ENCODE measurements around the gene MS4A10. TPM values are rescaled to one million over a fixed set of nuclear protein-coding genes. Genes with fewer than 3 reads are reported as not detected.

Gene MS4A10
- total and polyA plus RNA-seq, 8 donors, result 0.18 TPM; not detected in 7

- no peak overlapping the region for H3K27ac ChIP-seq
- 78 to 90% (median 83%) methylated on average over 4 to 11 of the region's 11 CpGs for WGBS, 5 donors
- intact Hi-C loops (cut with DNase I; ENCODE audit: low total_unique reads), result no loop called here
- H3K36me3 ChIP-seq, result no peaks in the 10 kb centered on the region
- H3K9me3 ChIP-seq, result no peaks in the 10 kb centered on the region
- no peak for DNase-seq
- TF ChIP-seq POLR2A (IDR thresholded peaks at IDR 0.05) (no peak), POLR2AphosphoS5 (IDR thresholded peaks at IDR 0.05) (no peak), EP300 (IDR thresholded peaks at IDR 0.05) (no peak), CTCF (IDR thresholded peaks at IDR 0.05) (no peak)
- no peak overlapping the region for H3K4me3 ChIP-seq
- H3K27me3 ChIP-seq, result peaks cover 0 to 55% (median 0%) of the 10 kb centered on the region in 3 donors
- H3K4me1 ChIP-seq, result no peaks in the 10 kb centered on the region
Measured at GRCh38 chr11:60763692-60764369, 21.3 kb upstream of the MS4A10 start.

GRCh38 chr11:60764879-60765278 lies 20.3 kb upstream of the MS4A10 start:
- peaks cover 0 to 55% (median 0%) of the 10 kb centered on the region in 3 donors for H3K27me3 ChIP-seq
- no peak for TF ChIP-seq CTCF (IDR thresholded peaks at IDR 0.05)
- no peak for TF ChIP-seq EP300 (IDR thresholded peaks at IDR 0.05)
- no peak for TF ChIP-seq POLR2AphosphoS5 (IDR thresholded peaks at IDR 0.05)
- TF ChIP-seq POLR2A (IDR thresholded peaks at IDR 0.05), result no peak
- no peaks in the 10 kb centered on the region for H3K4me1 ChIP-seq
- H3K27ac ChIP-seq, result no peak overlapping the region
- DNase-seq, result no peak
- H3K4me3 ChIP-seq, result no peak overlapping the region
- intact Hi-C loops (cut with DNase I; ENCODE audit: low total_unique reads), result no loop called here
- 11 to 38% (median 32%) methylated on average over 1 of the region's 1 CpG for WGBS, 5 donors
- H3K9me3 ChIP-seq, result no peaks in the 10 kb centered on the region
- H3K36me3 ChIP-seq, result no peaks in the 10 kb centered on the region

- 84 to 93% (median 88%) methylated on average over 5 of the region's 5 CpGs for WGBS, 5 donors
- TF ChIP-seq POLR2AphosphoS5 (IDR thresholded peaks at IDR 0.05) (no peak), EP300 (IDR thresholded peaks at IDR 0.05) (no peak), CTCF (IDR thresholded peaks at IDR 0.05) (no peak), POLR2A (IDR thresholded peaks at IDR 0.05) (no peak)
Measured at GRCh38 chr11:60765355-60765754, 19.8 kb upstream of the MS4A10 start.

GRCh38 chr11:60766547-60766946 lies 18.6 kb upstream of the MS4A10 start:
- WGBS, 5 donors, result 76 to 88% (median 84%) methylated on average over 10 of the region's 10 CpGs
- no peaks in the 10 kb centered on the region for H3K9me3 ChIP-seq
- no peak for DNase-seq

More at GRCh38 chr11:60765355-60765754, 19.8 kb upstream of the MS4A10 start:
- Histone ChIP-seq H3K4me1 (no peaks in the 10 kb centered on the region), H3K27me3 (peaks cover 0 to 55% (median 0%) of the 10 kb centered on the region in 3 donors), H3K27ac (no peak overlapping the region), H3K9me3 (no peaks in the 10 kb centered on the region), H3K4me3 (no peak overlapping the region), H3K36me3 (no peaks in the 10 kb centered on the region)
- intact Hi-C loops (cut with DNase I; ENCODE audit: low total_unique reads), result no loop called here
- DNase-seq, result no peak

More at GRCh38 chr11:60766547-60766946, 18.6 kb upstream of the MS4A10 start:
- Histone ChIP-seq H3K27ac (no peak overlapping the region), H3K36me3 (no peaks in the 10 kb centered on the region), H3K27me3 (peaks cover 0 to 55% (median 0%) of the 10 kb centered on the region in 3 donors), H3K4me1 (no peaks in the 10 kb centered on the region), H3K4me3 (no peak overlapping the region)
- intact Hi-C loops (cut with DNase I; ENCODE audit: low total_unique reads), result no loop called here
- TF ChIP-seq POLR2AphosphoS5 (IDR thresholded peaks at IDR 0.05) (no peak), EP300 (IDR thresholded peaks at IDR 0.05) (no peak), POLR2A (IDR thresholded peaks at IDR 0.05) (no peak), CTCF (IDR thresholded peaks at IDR 0.05) (no peak)

Data from stomach (tissue), 9 donors.